ENCODE results near the gene ENPP6.

GRCh38 chr4:184146951-184147350 is 70.7 kb downstream of the ENPP6 start:
- TF ChIP-seq EZH2phosphoT487 (IDR thresholded peaks at IDR 0.05; ENCODE audit: unreplicated experiment) (no peak), CTCF (conservative IDR thresholded peaks at IDR 0.05; ENCODE audit: low read depth in 2 of 2) (no peak), POLR2AphosphoS5 (IDR thresholded peaks at IDR 0.05; ENCODE audit: low read depth) (no peak), EZH2 (IDR thresholded peaks at IDR 0.05; ENCODE audit: low read depth, unreplicated experiment) (no peak), CREB1 (CRISPR knock-in tag; IDR thresholded peaks at IDR 0.05; ENCODE audit: low read depth) (no peak), STAT1 (IDR thresholded peaks at IDR 0.05; ENCODE audit: unreplicated experiment) (no peak)
